DOHH2 (cell line): ENCODE data around the gene LMX1A.

Experiments
- EZH2phosphoT487 ChIP-seq: fragments of 200-600 bp; sonication (generic); IDR thresholded peaks from 2 replicates; pipeline ENCODE4 v1.6.1; 2017; ENCODE audit warnings: borderline replicate concordance, mild to moderate bottlenecking, antibody characterized with exemption, low read length, moderate library complexity, mixed read lengths
- TF ChIP-seq, protein P1 (sequence below): fragments of 200-600 bp; sonication (generic); IDR thresholded peaks from one replicate; pipeline ENCODE4 v1.5.1; 2014; ENCODE audit warnings: antibody characterized with exemption, mild to moderate bottlenecking, low read depth, low read length; ENCODE audit not compliant: poor library complexity, severe bottlenecking

DNA sequence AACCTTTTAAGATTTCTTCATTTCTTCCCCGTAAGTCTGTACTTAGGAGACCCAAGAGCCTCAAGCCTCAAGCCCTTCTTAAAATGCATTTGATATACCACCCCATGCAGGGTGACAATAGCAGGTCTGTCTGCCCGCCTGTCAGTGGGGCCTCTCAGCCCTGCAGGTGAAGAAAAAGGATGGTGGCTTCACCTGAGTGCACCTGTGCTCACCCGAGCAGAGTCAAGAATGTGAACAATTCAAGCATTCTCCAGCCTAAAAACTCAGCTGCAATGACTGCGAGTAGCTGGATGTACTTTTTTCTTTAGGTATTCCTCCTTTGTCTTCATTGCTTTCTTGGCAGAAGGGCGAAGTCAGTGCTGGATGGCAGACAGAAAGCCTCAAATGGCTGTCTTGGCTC, 203.3 kb downstream of the LMX1A start:
- TF ChIP-seq, protein P1, sequence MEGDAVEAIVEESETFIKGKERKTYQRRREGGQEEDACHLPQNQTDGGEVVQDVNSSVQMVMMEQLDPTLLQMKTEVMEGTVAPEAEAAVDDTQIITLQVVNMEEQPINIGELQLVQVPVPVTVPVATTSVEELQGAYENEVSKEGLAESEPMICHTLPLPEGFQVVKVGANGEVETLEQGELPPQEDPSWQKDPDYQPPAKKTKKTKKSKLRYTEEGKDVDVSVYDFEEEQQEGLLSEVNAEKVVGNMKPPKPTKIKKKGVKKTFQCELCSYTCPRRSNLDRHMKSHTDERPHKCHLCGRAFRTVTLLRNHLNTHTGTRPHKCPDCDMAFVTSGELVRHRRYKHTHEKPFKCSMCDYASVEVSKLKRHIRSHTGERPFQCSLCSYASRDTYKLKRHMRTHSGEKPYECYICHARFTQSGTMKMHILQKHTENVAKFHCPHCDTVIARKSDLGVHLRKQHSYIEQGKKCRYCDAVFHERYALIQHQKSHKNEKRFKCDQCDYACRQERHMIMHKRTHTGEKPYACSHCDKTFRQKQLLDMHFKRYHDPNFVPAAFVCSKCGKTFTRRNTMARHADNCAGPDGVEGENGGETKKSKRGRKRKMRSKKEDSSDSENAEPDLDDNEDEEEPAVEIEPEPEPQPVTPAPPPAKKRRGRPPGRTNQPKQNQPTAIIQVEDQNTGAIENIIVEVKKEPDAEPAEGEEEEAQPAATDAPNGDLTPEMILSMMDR = no peak
- no peak for TF ChIP-seq EZH2phosphoT487
